Myocyte (in vitro differentiated cells): ENCODE measurements around the gene SUGP1. TPM values are rescaled to one million over a fixed set of nuclear protein-coding genes. Genes with fewer than 3 reads are reported as not detected.

ENCODE experiments used
- DNase-seq: peaks from one replicate; pipeline ENCODE4 v3.0.0-alpha.2; 2012; ENCODE audit warnings: low read depth
- total RNA-seq: library from RNA; depleted of rRNA; stranded (reverse); fragments of >200 nt; gene quantifications from 2 replicates; pipeline ENCODE4 v1.2.3, GENCODE V29; 2014

Gene SUGP1
- total RNA-seq, 1 donor from 2014 or later, result 36.4 TPM

- peak; percentile 59 for DNase-seq
These were observed 22.0 kb upstream of the SUGP1 start for GRCh38 chr19:19342086-19343015.

DNA sequence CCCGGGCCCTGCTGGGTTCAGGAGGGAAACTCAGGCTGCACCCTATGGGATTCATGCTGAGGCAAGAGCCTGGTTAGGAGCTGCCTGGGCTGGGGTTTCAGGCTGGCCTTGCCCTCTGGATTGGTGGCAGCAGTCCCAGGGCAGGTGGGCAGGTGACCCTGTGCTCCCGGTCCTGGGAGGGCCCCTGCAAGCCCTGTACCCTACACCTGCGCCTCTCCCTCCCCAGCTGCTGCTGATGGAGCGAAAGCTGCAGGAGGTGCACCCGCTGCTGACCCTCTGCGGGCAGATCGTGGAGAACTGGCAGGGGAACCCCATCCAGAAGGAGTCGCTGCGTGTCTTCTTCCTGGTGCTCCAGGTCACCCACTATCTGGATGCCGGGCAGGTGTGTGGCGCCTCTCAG is 20.7 kb upstream of the SUGP1 start:
- no peak for DNase-seq

DNA sequence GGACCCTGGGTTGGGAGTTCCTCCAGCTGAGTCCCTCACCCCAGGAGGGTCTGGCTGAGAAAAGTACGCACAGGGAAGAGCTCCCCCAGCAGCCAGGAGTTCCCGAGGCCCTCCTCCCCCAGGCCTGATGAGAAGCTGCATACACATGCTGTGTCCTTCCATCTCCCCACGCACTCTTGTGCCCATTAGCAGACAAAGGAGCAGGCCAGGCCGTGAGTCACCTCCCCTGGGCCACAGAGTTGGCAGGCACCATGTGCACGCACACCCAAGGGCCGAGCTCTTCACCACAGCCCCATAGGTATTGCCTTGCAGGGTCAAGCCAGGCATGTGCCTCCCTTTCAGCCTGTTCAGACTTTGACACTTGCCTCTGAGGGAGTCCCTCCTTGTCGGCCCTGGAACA is 17.8 kb upstream of the SUGP1 start:
- peak; percentile 92 for DNase-seq

DNA sequence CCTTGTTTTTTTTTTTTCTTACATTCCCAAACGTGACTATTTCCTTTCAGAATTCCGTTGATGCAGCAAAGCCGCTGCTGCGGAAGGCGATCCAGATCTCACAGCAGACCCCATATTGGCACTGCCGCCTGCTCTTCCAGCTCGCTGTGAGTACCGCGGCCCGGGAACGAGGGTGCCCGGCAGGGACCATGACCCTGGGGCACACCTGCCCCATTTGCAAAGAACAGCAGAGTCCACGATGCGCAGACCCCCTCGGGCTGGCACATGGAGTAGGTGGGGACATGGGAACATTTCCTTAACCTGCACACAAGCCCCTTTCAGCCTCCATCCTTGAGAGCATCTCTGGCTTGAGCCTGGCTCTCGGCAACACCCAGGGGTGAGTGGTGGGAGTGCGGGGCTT is 16.8 kb upstream of the SUGP1 start:
- DNase-seq, result no peak

- no peak for DNase-seq
These were observed 16.3 kb upstream of the SUGP1 start for GRCh38 chr19:19336597-19336996.

DNA sequence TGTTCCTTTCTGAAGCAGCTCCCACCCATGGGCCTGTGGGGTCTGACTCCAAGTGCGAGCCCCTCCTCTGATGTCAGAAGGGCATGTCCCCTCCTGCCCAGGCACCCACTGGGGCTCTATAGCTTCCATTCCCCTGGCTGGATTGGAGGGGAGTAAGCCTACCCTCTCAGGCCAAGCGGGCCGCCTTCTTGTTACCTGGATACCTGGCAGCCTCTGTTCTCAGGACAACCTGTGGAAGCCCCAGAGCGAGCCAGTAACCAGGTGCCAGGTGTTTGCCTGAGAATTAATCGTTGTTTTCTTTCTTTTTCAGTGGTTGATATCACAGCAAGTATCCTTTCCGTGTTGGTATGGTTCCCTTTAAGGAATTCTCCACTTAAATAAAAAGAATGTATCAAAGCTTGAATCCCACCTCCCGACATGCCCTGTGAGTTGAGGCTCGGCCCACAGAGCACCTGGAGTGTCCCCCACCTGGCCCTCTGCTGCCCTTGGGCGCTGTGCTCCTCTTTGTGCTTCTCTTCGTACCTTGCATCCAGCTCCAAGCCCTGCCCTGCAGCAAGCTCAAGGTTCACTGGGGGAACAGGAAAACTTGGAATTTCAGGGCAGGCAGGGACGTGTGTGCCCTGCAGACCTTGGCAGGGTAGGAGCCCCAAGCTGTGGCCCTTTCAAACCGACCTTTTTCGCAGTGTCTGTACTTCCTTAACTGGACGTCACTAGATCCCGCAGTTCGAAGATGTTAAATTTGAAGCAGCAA is 15.3 kb upstream of the SUGP1 start:
- no peak for DNase-seq

DNA sequence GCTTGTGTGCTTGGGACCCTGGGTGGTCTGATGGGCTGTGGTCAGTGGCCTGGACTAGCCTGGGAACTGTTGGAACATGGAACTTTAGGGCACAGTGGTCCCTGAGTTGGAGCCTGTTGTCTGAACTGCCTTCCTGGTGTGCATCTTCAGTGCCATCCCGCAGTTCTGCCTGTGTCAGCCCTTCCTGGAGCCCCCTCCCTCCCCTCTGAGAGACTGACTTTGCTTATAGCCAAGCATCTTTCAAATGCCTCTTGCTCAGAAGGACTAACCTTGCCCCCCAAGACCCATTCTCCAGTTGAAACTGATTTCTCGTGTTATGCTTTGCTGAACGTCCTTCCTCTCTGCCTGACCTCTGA is 14.7 kb upstream of the SUGP1 start:
- DNase-seq, result no peak

DNA sequence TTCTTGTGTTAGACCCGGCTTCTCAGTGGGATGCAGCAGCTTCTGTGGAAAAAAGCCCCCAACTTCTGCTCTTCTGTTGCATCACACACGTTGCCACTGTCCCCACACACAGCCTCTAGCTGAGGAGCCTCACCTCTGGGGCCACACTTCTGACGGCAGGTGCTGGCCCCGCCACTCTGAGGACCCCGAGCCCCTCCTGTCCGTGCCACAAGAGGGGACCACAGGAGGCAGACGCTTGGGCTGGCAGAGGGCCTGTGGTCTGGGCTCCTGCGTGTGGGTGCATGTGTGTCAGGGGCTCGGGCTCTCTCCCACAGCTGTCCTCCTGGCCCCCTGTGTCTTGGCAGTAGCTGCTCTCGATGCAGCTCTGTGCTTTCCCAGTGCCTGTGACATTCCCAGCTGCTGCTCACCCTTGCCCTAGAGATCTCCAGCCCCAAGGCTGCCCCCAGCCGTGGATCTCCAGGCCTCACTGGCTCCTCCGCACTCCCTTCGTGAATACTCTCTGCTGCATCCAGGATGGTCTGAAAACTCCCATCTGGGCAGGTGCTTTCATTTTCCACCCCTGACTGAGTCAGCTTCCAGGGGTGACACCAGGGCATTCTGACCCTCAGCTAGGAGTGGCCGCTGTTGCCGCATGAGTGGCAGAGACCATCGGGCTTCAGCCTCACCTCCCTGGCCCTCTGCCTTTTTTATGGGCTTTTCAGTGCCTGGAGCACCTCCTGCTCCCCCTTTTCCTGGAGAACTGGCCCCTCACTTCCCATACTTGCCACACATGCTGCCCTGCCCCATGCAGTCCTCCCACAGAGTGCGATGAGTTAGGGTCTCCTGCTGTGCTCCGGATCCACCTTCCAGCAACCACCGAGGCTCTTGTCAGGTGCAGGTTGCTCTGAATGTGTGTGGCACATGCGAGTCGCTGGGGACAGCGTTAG is 14.0 kb upstream of the SUGP1 start:
- peak; percentile 89 for DNase-seq

DNA sequence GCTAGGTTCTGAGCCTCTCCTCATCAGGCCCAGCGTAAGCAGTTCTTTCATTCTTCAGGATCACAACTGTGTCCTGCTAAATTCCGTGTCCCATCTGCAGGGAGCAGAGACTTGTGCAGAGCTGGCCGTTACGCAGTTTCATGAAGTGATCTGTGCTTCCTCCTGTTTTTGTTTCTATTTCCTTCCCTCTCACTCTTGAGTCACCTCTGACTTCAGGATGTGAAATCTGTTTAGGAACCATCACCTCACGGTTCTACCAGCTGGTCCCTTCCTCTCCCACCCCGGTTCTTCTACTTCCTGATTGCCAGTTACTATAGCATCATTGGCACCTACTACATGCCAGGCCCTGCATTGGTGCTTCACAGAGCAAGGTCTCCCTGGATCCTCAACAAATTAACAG is 8.8 kb upstream of the SUGP1 start:
- DNase-seq, result no peak

GRCh38 chr19:19327672-19328071 is 7.4 kb upstream of the SUGP1 start:
- DNase-seq, result no peak

DNA sequence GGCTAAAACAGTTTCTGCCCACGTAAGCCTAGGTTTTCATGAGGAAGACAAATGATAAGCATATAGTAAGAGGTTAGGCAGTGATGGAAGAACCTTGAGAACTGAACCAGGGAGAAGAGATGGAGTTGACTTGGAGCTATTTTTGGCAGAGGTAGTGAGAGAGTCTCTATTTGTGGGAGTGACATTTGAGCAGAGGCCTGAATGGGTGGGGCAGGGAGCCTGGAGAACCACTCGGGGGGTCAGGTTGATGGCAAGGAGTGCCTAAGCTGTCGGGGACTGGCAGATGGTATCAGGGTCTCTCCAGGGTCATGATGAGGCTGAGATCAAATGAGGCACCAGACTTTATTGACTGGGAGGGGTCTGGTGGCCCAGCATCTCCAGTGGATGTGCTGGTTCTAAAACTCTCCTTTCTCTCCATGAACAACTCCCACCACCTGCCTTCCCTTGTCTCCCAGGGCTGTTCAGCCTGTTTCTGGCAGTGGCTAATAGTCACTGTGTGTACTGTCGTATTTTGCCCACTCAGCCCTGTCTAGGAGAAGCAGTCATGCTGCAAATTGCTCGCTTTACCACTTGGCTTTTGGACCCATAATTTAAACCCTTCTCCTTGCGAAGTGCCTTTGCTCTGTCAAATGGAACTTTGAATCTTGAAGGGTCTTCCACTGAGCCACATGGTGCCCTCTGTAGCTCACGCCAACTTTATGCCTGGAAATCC is 3.9 kb upstream of the SUGP1 start:
- peak; percentile 83 for DNase-seq

GRCh38 chr19:19321141-19321577 is 850 bp upstream of the SUGP1 start:
- DNase-seq, result no peak

- no peak for DNase-seq
These were observed 463 bp downstream of the SUGP1 start for GRCh38 chr19:19319732-19320360.

GRCh38 chr19:19316082-19316481 is 4.2 kb downstream of the SUGP1 start:
- peak; percentile 77 for DNase-seq

DNA sequence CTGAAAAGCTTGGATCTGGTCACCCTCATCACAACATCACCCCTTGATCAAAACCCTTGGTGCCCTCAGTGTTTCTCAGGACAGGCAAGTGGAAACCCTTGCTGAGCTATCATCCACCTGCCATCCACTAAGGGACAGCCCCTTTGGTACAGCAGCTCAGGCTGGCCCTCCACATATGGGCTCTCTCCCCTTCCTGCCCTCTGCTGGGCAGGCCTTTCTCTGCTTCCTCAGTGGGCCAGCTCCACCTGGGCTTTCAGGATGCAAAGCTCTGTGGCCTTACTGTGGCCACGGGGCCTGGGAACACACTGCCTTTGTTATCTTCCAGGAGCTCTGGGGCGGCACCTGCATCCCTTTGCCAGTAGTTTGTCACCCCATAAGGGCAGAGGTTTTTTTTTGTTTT is 4.9 kb downstream of the SUGP1 start:
- DNase-seq, result no peak

DNA sequence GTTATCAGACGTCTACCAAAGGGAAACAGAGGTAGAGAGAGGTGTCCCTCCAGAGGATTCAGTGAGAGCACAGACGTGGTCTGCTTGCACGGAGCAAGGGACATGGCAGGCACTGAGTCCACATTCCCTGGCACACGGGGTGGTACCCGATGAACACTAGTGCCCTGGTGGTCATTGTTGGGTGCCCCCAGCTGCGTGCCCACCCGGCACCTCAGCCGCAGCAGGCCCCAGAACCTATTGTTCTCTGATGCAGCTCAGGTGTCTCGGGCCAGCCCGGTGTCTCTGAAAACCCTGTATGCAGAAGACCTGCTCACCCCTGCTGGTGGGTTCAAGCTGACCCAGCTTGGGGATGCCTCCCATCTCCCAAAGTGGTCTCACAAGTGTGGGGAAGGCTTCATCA is 11.9 kb downstream of the SUGP1 start:
- no peak for DNase-seq

DNA sequence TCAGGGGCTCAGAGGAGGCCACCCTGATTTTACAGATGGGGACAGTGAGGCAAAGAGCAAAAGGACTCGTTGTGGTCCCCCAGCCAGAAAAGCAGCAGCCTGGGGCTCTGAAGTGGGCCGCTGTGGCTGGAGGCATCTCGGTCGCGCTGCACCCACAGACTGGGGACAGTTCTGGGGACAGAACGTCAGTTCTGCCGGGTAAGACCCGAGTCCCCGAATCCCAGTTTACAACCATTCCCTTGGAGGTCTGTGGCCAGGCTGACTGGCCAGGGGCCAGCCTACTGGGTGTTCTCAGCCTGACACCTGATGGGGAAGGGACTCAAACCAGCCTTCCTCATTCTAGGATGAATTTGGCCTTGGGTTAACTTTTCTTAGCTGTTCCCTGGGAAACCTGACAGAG is 14.1 kb downstream of the SUGP1 start:
- DNase-seq, result no peak

- no peak for DNase-seq
These were observed 14.6 kb downstream of the SUGP1 start for GRCh38 chr19:19305696-19306095.

DNA sequence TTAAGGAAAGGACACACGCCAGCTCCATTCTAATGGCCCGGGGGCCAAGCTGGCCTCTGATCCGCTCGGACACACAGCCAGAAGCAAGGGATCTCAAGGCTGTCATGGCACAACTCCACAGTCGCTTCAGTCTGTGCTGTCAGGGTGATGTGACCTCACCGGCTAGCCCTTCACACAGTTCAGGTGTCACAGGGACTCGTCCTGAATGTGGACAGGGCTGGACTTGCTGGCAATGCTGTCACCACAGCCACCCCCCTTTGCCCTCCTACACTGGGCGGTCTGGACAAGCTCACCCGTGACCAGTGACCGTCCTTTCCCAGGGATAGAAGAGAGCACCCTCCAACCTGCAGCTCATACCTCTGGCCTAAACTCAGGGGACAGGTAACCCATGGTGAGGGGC is 15.2 kb downstream of the SUGP1 start:
- DNase-seq, result no peak
